H1 (cell line): Measurements from ENCODE around the gene GAS7. TPM values are rescaled to one million over a fixed set of nuclear protein-coding genes. Genes with fewer than 3 reads are reported as not detected.

Experiments used
- CTCF ChIA-PET: fragments of 300-600 bp; sonication (Branson Sonifier 250); formaldehyde crosslinking; loops from one replicate; lab custom pipeline; 2021; ENCODE audit not compliant: partially characterized antibody; lab: Charles Lee
- POLR2A ChIA-PET: fragments of 300-600 bp; sonication (Branson Sonifier 250); formaldehyde crosslinking; loops from one replicate; lab custom pipeline; 2021; ENCODE audit warnings: inconsistent platforms; ENCODE audit not compliant: partially characterized antibody; lab: Charles Lee
- DNase-seq, 2 experiments: peaks; one replicate each; pipeline versions ENCODE4 v3.0.0 to v3.0.0-alpha.2; 2010 to 2022; ENCODE audit warnings: low spot score in 2 of 2, low read depth in 1 of 2, mixed read lengths in 1 of 2
- FAIRE-seq: peaks from 2 replicates; lab custom pipeline; 2011; peaks lifted over from hg19 to GRCh38; lab: Jason Lieb, UNC
- H2AFZ ChIP-seq: 2 replicates; pipeline ENCODE4 v1.8.1; 2012; ENCODE audit warnings: low read length, inconsistent platforms
- H2AK5ac ChIP-seq: 2 replicates; pipeline ENCODE4 v1.6.1; 2013; ENCODE audit warnings: low read depth, low read length
- H2BK120ac ChIP-seq: replicated peaks from 2 replicates; pipeline ENCODE3; 2013; ENCODE audit warnings: low read depth, low read length, inconsistent platforms
- H2BK12ac ChIP-seq: 2 replicates; pipeline ENCODE4 v1.6.1; 2013; ENCODE audit warnings: low read depth, low read length
- H2BK15ac ChIP-seq: 2 replicates; pipeline ENCODE4 v1.6.1; 2013; ENCODE audit warnings: low read length
- H2BK20ac ChIP-seq: 2 replicates; pipeline ENCODE4 v1.6.1; 2013; ENCODE audit warnings: low read length
- H2BK5ac ChIP-seq: 2 replicates; pipeline ENCODE4 v1.6.1; 2013; ENCODE audit warnings: low read depth, low read length
- H3K14ac ChIP-seq: 2 replicates; pipeline ENCODE4 v1.6.1; 2013; ENCODE audit warnings: inconsistent platforms; ENCODE audit not compliant: insufficient read length
- H3K18ac ChIP-seq: 2 replicates; pipeline ENCODE4 v1.6.1; 2013; ENCODE audit warnings: low read length; ENCODE audit errors: extremely low read depth
- H3K23ac ChIP-seq: 2 replicates; pipeline ENCODE4 v1.6.1; 2013; ENCODE audit warnings: inconsistent platforms; ENCODE audit not compliant: insufficient read length
- H3K23me2 ChIP-seq: 2 replicates; pipeline ENCODE4 v1.6.1; 2013; ENCODE audit warnings: low read depth, low read length
- H3K27ac ChIP-seq: 2 replicates; pipeline ENCODE4 v1.6.1; 2011; ENCODE audit warnings: low read depth, low read length, inconsistent platforms
- H3K27me3 ChIP-seq, 4 experiments: replicated peaks in 1 of 4; 1 replicate in 1 of 4; 2 replicates in 3 of 4; pipeline versions ENCODE4 v1.6.1 to v1.8.1; 2011 to 2013; ENCODE audit warnings: low read length in 3 of 4, mild to moderate bottlenecking in 3 of 4, inconsistent platforms in 2 of 4, mixed read lengths in 2 of 4, moderate library complexity in 1 of 4; ENCODE audit not compliant: control insufficient read depth in 3 of 4, insufficient read depth in 3 of 4; ENCODE audit errors: extremely low read depth in 1 of 4
- H3K36me3 ChIP-seq, 4 experiments: 2 replicates each; pipeline versions ENCODE4 v1.6.1 to v1.8.1; 2011 to 2013; ENCODE audit warnings: mild to moderate bottlenecking in 4 of 4, low read length in 3 of 4, moderate library complexity in 2 of 4, control low read depth in 1 of 4, inconsistent platforms in 1 of 4; ENCODE audit not compliant: insufficient read depth in 4 of 4, control insufficient read depth in 2 of 4
- H3K4ac ChIP-seq: replicated peaks from 2 replicates; pipeline ENCODE3; 2013; ENCODE audit warnings: low read length, low read depth, mixed read lengths, inconsistent platforms; ENCODE audit not compliant: insufficient read length
- H3K4me1 ChIP-seq, 4 experiments: replicated peaks in 1 of 4; 1 replicate in 1 of 4; 2 replicates in 3 of 4; pipeline versions ENCODE4 v1.6.1 to v1.8.1; 2011 to 2013; ENCODE audit warnings: low read length in 3 of 4, inconsistent platforms in 2 of 4, mixed read lengths in 1 of 4; ENCODE audit not compliant: insufficient read depth in 4 of 4, control insufficient read depth in 3 of 4
- H3K4me2 ChIP-seq, 2 experiments: 2 replicates each; pipeline versions ENCODE4 v1.6.1 to v1.8.1; 2011 to 2013; ENCODE audit warnings: low read depth in 2 of 2, low read length in 2 of 2, control low read depth in 1 of 2, inconsistent platforms in 1 of 2, mild to moderate bottlenecking in 1 of 2; ENCODE audit not compliant: insufficient read depth in 1 of 2
- H3K4me3 ChIP-seq, 4 experiments: fragments of 200-600, 300-600 bp in 1 of 4; sonication (generic), shearing (Covaris generic), sonication (Bioruptor Twin) in 1 of 4; 2 replicates each; pipeline versions ENCODE4 v1.5.1 to v1.8.1; 2011 to 2016; ENCODE audit warnings: low read length in 4 of 4, low read depth in 3 of 4, control low read depth in 2 of 4, inconsistent platforms in 2 of 4, mild to moderate bottlenecking in 2 of 4, mixed read lengths in 1 of 4, moderate library complexity in 1 of 4; ENCODE audit not compliant: insufficient read depth in 2 of 4; ENCODE audit errors: extremely low read depth in 1 of 4
- H3K56ac ChIP-seq: replicated peaks from 2 replicates; pipeline ENCODE3; 2013; ENCODE audit warnings: low read depth, mild to moderate bottlenecking, mixed read lengths, low read length, inconsistent platforms; ENCODE audit not compliant: insufficient read length
- H3K79me1 ChIP-seq: 2 replicates; pipeline ENCODE4 v1.6.1; 2013; ENCODE audit warnings: low read depth, low read length, control low read depth
- H3K79me2 ChIP-seq, 2 experiments: 2 replicates each; pipeline versions ENCODE4 v1.6.1 to v1.8.1; 2012 to 2013; ENCODE audit warnings: low read length in 2 of 2, mild to moderate bottlenecking in 2 of 2, inconsistent platforms in 1 of 2; ENCODE audit not compliant: insufficient read depth in 2 of 2, control insufficient read depth in 1 of 2
- H3K9ac ChIP-seq, 4 experiments: replicated peaks in 1 of 4; 1 replicate in 1 of 4; 2 replicates in 3 of 4; pipeline versions ENCODE4 v1.6.1 to v1.8.1; 2011 to 2013; ENCODE audit warnings: low read depth in 3 of 4, low read length in 3 of 4, control low read depth in 2 of 4, mild to moderate bottlenecking in 2 of 4, moderate library complexity in 2 of 4, inconsistent platforms in 1 of 4; ENCODE audit errors: extremely low read depth in 1 of 4
- H3K9me3 ChIP-seq, 2 experiments: 2 replicates each; pipeline versions ENCODE4 v1.6.1 to v1.8.1; 2012 to 2013; ENCODE audit warnings: mild to moderate bottlenecking in 2 of 2, moderate library complexity in 2 of 2, control low read depth in 1 of 2, inconsistent platforms in 1 of 2, low read depth in 1 of 2, low read length in 1 of 2, mixed read lengths in 1 of 2; ENCODE audit not compliant: insufficient read depth in 2 of 2
- H4K20me1 ChIP-seq, 2 experiments: replicated peaks in 1 of 2; 2 replicates each; pipeline versions ENCODE3 to v1.8.1; 2011 to 2013; ENCODE audit warnings: inconsistent platforms in 2 of 2, low read length in 2 of 2, mild to moderate bottlenecking in 1 of 2; ENCODE audit not compliant: insufficient read depth in 2 of 2, control insufficient read depth in 1 of 2
- H4K5ac ChIP-seq: 2 replicates; pipeline ENCODE4 v1.6.1; 2013; ENCODE audit warnings: low read length, low read depth, mixed read lengths, inconsistent platforms; ENCODE audit not compliant: insufficient read length
- H4K8ac ChIP-seq: 2 replicates; pipeline ENCODE4 v1.8.0; 2013; ENCODE audit warnings: mild to moderate bottlenecking, moderate library complexity, low read length, inconsistent platforms; ENCODE audit not compliant: insufficient read depth; ENCODE audit errors: extremely low read depth
- H4K91ac ChIP-seq: replicated peaks from 2 replicates; pipeline ENCODE3; 2013; ENCODE audit warnings: low read length, mixed read lengths, inconsistent platforms; ENCODE audit not compliant: insufficient read length
- CBX5 ChIP-seq: fragments of 300-800, 300-1000 bp; sonication (generic); IDR thresholded peaks from 2 replicates; pipeline ENCODE4 v1.7.1; 2016; ENCODE audit warnings: antibody characterized with exemption, low read length, low read depth
- CBX8 ChIP-seq: fragments of 300-800, 300-1000 bp; sonication (generic); IDR thresholded peaks from 2 replicates; pipeline ENCODE4 v1.7.1; 2016; ENCODE audit warnings: low read depth, low read length, borderline replicate concordance
- CEBPB ChIP-seq: IDR thresholded peaks from 2 replicates; pipeline ENCODE4 v1.6.1; 2012; ENCODE audit warnings: low read depth, low read length
- CTBP2 ChIP-seq: IDR thresholded peaks from 2 replicates; pipeline ENCODE4 v1.7.0; 2011; ENCODE audit warnings: borderline replicate concordance, mild to moderate bottlenecking, moderate library complexity, mixed read lengths, low read length; ENCODE audit not compliant: insufficient read depth, insufficient read length
- HDAC2 ChIP-seq, 2 experiments: fragments of 300-600 bp in 1 of 2; sonication (generic) in 1 of 2; IDR thresholded peaks; 2 replicates each; pipeline ENCODE4 v1.6.1; 2011 to 2012; ENCODE audit warnings: low read depth in 2 of 2, low read length in 2 of 2, mild to moderate bottlenecking in 2 of 2, moderate library complexity in 2 of 2, borderline replicate concordance in 1 of 2, inconsistent platforms in 1 of 2
- JUN ChIP-seq: IDR thresholded peaks from 2 replicates; pipeline ENCODE4 v1.6.1; 2011; ENCODE audit warnings: low read depth, mild to moderate bottlenecking, improper control_type of control experiment, low read length
- MAX ChIP-seq: IDR thresholded peaks from 2 replicates; pipeline ENCODE4 v1.6.1; 2012; ENCODE audit warnings: inconsistent platforms
- NANOG ChIP-seq: IDR thresholded peaks from 2 replicates; pipeline ENCODE4 v1.6.1; 2011; ENCODE audit warnings: low read length, low read depth, mild to moderate bottlenecking, inconsistent platforms; ENCODE audit not compliant: insufficient read depth, poor library complexity, severe bottlenecking
- RAD21 ChIP-seq, 2 experiments: IDR thresholded peaks in 1 of 2; conservative IDR thresholded peaks in 1 of 2; 2 replicates each; pipeline ENCODE4 v1.6.1; 2011; ENCODE audit warnings: low read depth in 2 of 2, low read length in 2 of 2, improper control_type of control experiment in 1 of 2, inconsistent platforms in 1 of 2, mild to moderate bottlenecking in 1 of 2, moderate library complexity in 1 of 2
- TBP ChIP-seq: IDR thresholded peaks from 2 replicates; pipeline ENCODE4 v1.6.1; 2011; ENCODE audit warnings: low read depth, low read length, improper control_type of control experiment
- USF2 ChIP-seq: IDR thresholded peaks from 2 replicates; pipeline ENCODE4 v1.6.1; 2011; ENCODE audit warnings: low read length, improper control_type of control experiment
- WGBS, 2 experiments: shearing (Covaris generic) in 1 of 2; methylation state at CpG; one replicate each; pipeline versions ENCODE4 v1.1.6 to v1.1.7; 2013 to 2015; ENCODE audit warnings: low lambda C conversion rate in 2 of 2, mixed read lengths in 2 of 2, inconsistent platforms in 1 of 2, low coverage in 1 of 2, missing lambda C conversion rate in 1 of 2; ENCODE audit not compliant: insufficient replicate concordance in 2 of 2, insufficient coverage in 1 of 2, insufficient read length in 1 of 2; ENCODE audit errors: extremely low coverage in 1 of 2, missing lambda C conversion rate in 1 of 2; 5-methylcytosine and 5-hydroxymethylcytosine counted together
- polyA plus RNA-seq, 7 experiments: library from polyadenylated mRNA; depleted of rRNA in 3 of 7; stranded (reverse) in 5 of 7; unstranded in 2 of 7; fragments of >200 nt in 5 of 7; fragments of 200-250 nt in 2 of 7; gene quantifications; 1 replicate in 5 of 7; 2 replicates in 1 of 7; 4 replicates in 1 of 7; pipeline versions ENCODE4 v1.2.1 to v1.2.3, GENCODE V29; 2011 to 2013; ENCODE audit warnings: missing spikeins in 2 of 7, mixed read lengths in 2 of 7
- total RNA-seq: library from RNA; stranded (reverse); fragmentation: NEBNext Ultra II Directional; extraction: Animal tissue kit (Norgen Biotek cat#: 25700); gene quantifications from 2 replicates; pipeline ENCODE4 v1.2.1, GENCODE V29; 2021

GAS7 gene
- total and polyA plus RNA-seq, 2 of the 8 experiments (the other 6 are each of a cell fraction or from before 2014, with no cell fraction given), result 5.0 to 14.5 TPM

GRCh38 chr17:9917801-9918200 is 280.6 kb downstream of the GAS7 start:
- Histone ChIP-seq H2BK15ac (no peak overlapping the region), H3K18ac (no peak overlapping the region), H3K23me2 (no peaks in the 10 kb centered on the region), H3K27ac (no peak overlapping the region; the same call in 1 of the 2 replicates), H3K27me3 (no peaks in the 10 kb centered on the region), H3K56ac (no peak overlapping the region), H4K20me1 (no peaks in the 10 kb centered on the region), H2BK120ac (no peak overlapping the region), H3K14ac (no peak overlapping the region), H3K4me1 (no peaks in the 10 kb centered on the region), H3K79me1 (no peaks in the 10 kb centered on the region), H2BK12ac (no peak overlapping the region), H3K9ac (no peak overlapping the region), H3K36me3 (no peaks in the 10 kb centered on the region), H3K4me3 (no peak overlapping the region), H3K23ac (no peak overlapping the region), H2BK5ac (no peak overlapping the region), H2AFZ (no peak overlapping the region), H4K5ac (no peak overlapping the region), H4K91ac (no peak overlapping the region), H2BK20ac (no peak overlapping the region), H2AK5ac (no peak overlapping the region), H3K4me2 (no peak overlapping the region), H3K4ac (no peak overlapping the region), H3K9me3 (no peaks in the 10 kb centered on the region), H4K8ac (no peak overlapping the region), H3K79me2 (no peaks in the 10 kb centered on the region)
- ChIA-PET POLR2A (no interaction called here), CTCF (interaction anchor here (0.6 to 6.0 kb wide), 7 partner anchors 9 to 189 kb away, joined by 3 to 49 read pairs (median 4); partner anchors contain the start of gene RCVRN)
- DNase-seq (no peak), FAIRE-seq (no peak)
- WGBS, 2 experiments, result 86% methylated on average over 14 of the region's 19 CpGs; no CpG with 5 or more reads in 1 of the 2 experiments
- TF ChIP-seq CEBPB, result no peak
- TF ChIP-seq MAX, result no peak
- TF ChIP-seq RAD21 (IDR thresholded peaks at IDR 0.05 in 1 of 2, conservative IDR thresholded peaks at IDR 0.05 in 1 of 2; ENCODE audit: low read depth in 2 of 2, low read length in 2 of 2), result no peak
- TF ChIP-seq JUN, result no peak
- no peak for TF ChIP-seq CBX5
- no peak for TF ChIP-seq HDAC2 (IDR thresholded peaks at IDR 0.05; ENCODE audit: borderline replicate concordance in 1 of 2, low read depth in 2 of 2, low read length in 2 of 2)
- no peak for TF ChIP-seq NANOG
- TF ChIP-seq CTBP2, result no peak
- no peak for TF ChIP-seq TBP
- TF ChIP-seq USF2, result no peak
- TF ChIP-seq CBX8, result no peak
